Left renal cortex interstitium (tissue), 4 donors: ENCODE results near the gene OSBPL6. TPM values are rescaled to one million over a fixed set of nuclear protein-coding genes. Genes with fewer than 3 reads are reported as not detected.
"Not testable (repeated sequence)": the region's sequence is repeated elsewhere in the genome, so short reads cannot be mapped to it uniquely, and the experiment has no call there.

Experiments used
- DNase-seq, 4 donors: peaks; one replicate each; pipeline ENCODE4 v3.0.0-alpha.2; 2013; ENCODE audit warnings: low read depth in 4 of 4, low spot score in 2 of 4, missing footprints in 1 of 4
- polyA plus RNA-seq, 4 donors: library from polyadenylated mRNA; unstranded; fragments of 120-200 nt; gene quantifications; one replicate each; pipeline ENCODE4 v1.2.1, GENCODE V29; 2013; ENCODE audit not compliant: insufficient read length in 4 of 4

Gene OSBPL6
- polyA plus RNA-seq, 4 donors, result 5.5 to 6.8 (median 6.3) TPM

- DNase-seq, result no peak
Measured at GRCh38 chr2:178331474-178332432, 137.4 kb downstream of the OSBPL6 start.

- no peak for DNase-seq
Measured at GRCh38 chr2:178333851-178334250, 139.5 kb downstream of the OSBPL6 start.

GRCh38 chr2:178335230-178335629, 140.9 kb downstream of the OSBPL6 start:
- DNase-seq, result no peak

- no peak for DNase-seq
Measured at GRCh38 chr2:178344121-178344520, 149.8 kb downstream of the OSBPL6 start.

GRCh38 chr2:178345951-178346350, 151.6 kb downstream of the OSBPL6 start:
- DNase-seq, result no peak

GRCh38 chr2:178350051-178350450, 155.7 kb downstream of the OSBPL6 start:
- DNase-seq, result no peak

- DNase-seq, result not testable (repeated sequence)
Measured at GRCh38 chr2:178357704-178358103, 163.4 kb downstream of the OSBPL6 start.

- no peak for DNase-seq
Measured at GRCh38 chr2:178359192-178359912, 165.0 kb downstream of the OSBPL6 start.

- DNase-seq, result no peak
Measured at GRCh38 chr2:178361588-178361987, 167.3 kb downstream of the OSBPL6 start.

- no peak for DNase-seq
Measured at GRCh38 chr2:178363252-178363651, 168.9 kb downstream of the OSBPL6 start.

GRCh38 chr2:178365116-178365515, 170.8 kb downstream of the OSBPL6 start:
- no peak for DNase-seq

- DNase-seq, result no peak
Measured at GRCh38 chr2:178366412-178366811, 172.1 kb downstream of the OSBPL6 start.

GRCh38 chr2:178367344-178367743, 173.0 kb downstream of the OSBPL6 start:
- DNase-seq, result no peak

- no peak for DNase-seq
Measured at GRCh38 chr2:178374865-178375264, 180.6 kb downstream of the OSBPL6 start.

- no peak for DNase-seq
Measured at GRCh38 chr2:178377046-178377445, 182.7 kb downstream of the OSBPL6 start.

- no peak for DNase-seq
Measured at GRCh38 chr2:178379162-178380004, 185.1 kb downstream of the OSBPL6 start.

- no peak for DNase-seq
Measured at GRCh38 chr2:178380763-178381162, 186.5 kb downstream of the OSBPL6 start.

- no peak for DNase-seq
Measured at GRCh38 chr2:178383718-178384117, 189.4 kb downstream of the OSBPL6 start.

GRCh38 chr2:178385595-178386148, 191.4 kb downstream of the OSBPL6 start:
- DNase-seq, result no peak

GRCh38 chr2:178386986-178387597, 192.8 kb downstream of the OSBPL6 start:
- no peak for DNase-seq
